Measurements from ENCODE around the gene KRTAP5-8.
"Not testable (repeated sequence)": the region's sequence is repeated elsewhere in the genome, so short reads cannot be mapped to it uniquely, and the experiment has no call there.

KRTAP5-8 gene

DNA sequence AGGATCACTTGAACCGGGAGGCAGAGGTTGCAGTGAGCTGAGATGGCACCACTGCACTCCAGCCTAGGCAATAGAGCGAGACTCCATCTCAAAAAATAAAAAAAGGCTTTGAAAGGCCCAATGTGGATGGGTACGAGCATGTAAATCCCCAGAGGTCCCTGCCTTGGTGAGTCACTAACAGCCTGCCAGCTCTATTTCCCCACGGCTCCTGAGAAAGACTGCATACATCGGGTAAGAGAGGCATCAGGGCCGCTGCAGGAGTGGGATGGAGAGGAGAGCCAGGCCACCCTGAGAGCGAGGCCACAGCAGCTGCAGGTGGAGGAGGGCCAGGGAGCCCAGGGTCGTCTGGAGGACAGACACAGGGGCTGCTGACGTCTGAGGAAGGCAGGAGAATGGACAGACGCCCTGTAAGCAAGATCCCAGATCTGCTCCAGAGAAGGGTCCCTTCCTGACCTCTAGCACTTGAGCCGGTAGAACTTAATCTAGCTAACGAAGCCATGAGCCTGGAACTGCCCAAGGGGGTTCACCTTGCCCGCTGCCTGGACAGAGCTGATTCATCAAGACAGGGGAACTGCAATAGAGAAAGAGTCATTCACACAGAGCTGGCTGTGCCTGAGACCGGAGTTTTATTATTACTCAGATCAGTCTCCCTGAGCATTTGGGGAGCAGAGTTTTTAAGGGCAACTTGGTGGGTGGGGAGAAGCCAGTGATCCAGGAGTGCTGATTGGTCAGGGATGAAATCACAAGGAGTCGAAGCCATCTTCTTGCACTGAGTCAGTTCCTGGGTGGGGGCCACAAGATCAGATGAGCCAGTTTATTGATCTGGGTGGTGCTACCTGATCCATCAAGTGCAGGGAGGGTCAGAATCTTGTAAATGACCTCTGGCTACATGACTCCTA lies 5.3 kb downstream of the KRTAP5-8 start:
- in situ Hi-C loops (cut with HindIII; ENCODE audit: low sequenced_read_pairs): no loop called here

DNA sequence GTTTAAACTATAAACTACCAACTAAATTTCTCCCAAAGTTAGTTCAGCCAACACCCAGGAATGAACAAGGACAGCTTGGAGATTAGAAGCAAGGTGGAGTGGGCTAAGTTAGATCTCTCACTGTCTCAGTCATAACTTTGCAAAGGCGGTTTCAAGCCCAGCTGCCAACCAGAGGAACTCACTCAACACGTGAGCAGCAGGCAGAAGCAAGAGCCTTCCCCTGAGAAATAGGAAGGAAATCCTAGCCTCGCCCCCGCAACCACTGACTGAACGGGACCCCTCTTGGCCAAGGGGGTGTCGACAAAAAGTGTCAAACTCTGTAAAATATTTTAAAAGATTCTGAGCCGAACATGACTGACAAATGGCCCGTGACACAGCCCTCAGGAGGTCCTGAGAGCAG lies 6.0 kb downstream of the KRTAP5-8 start:
- in situ Hi-C loops (cut with HindIII; ENCODE audit: low sequenced_read_pairs): no loop called here

DNA sequence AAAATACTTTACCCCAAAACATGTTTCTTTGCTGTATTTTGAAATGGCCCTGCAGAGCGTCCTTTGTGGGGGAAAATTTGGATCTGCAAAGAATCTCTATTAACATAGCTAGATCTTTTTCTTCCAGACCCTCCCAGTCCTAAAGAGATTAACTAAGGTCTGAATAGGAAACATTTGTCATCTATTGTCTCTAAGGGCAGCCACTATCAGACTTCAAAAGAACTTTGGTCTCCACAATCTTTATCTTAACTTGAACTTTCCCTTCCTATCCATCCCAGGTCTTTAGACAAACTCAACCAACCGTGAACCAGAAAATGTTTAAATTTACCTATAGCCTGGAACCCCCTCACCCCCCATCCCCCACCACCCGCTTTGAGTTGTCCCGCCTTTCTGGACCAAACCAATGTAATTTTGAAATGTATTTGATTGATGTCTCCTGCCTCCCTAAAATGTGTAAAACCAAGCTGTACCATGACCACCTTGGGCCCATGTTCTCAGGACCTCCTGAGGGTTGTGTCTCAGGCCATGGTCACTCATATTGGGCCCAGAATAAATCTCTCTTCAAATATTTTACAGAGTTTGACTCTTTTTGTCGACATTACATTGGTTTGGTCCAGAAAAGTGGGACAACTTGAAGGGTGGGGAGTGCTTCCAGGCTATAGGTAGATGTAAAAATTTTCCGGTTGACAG lies 6.8 kb downstream of the KRTAP5-8 start:
- in situ Hi-C loops (cut with HindIII; ENCODE audit: low sequenced_read_pairs): no loop called here

DNA sequence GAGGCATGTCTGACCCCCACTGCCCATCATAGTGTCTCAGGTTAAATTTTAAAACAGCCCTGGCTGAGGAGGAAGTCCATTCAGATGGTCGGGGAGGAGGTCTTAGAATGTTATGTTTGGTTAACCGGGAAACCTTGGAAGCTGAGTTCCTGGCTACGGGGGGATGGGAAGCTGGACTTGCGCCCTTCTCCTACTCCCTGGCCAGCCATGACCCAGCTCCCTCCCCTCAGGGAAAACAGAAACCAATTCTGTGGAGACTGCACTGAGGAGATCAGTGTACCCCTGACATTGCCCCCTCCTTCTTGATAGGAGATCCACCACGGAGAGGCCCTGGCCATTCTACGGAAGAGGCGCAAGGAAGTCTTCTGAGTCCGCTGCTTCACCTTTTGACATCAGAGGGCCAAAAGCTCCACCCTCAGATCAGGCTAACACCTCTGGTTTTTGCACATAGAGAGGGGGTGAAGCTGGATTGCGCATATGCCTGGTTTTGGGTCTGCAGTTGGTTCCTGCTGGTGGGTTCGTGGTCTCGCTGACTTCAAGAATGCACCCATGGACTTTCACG lies 7.7 kb downstream of the KRTAP5-8 start:
- in situ Hi-C loops (cut with HindIII; ENCODE audit: low sequenced_read_pairs): no loop called here

DNA sequence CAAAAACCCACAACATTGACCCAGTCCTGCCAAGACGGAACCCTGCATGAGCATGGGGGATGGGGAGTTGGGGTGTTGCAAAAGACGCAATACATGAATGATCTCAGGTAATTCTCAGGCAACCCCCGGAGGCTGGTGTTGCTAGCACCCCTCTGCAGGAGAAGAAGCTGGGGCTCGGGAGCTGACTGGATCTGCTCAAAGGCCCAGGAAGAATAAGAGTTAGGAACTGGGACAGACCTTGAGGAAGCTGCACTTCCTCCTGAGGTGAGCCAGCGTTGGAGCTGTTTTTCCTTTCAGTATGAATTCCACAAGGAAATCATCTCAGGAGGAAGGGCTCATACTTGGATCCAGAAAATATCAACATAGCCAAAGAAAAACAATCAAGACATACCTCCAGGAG lies 10.3 kb downstream of the KRTAP5-8 start, which contains the start of gene KRTAP5-9:
Gene KRTAP5-9, plus strand, starts transcription at position 301 of the 400 bp plus-strand sequence. CDS start 238 bp downstream, outside the sequence.
- in situ Hi-C loops (cut with HindIII; ENCODE audit: low sequenced_read_pairs): no loop called here

DNA sequence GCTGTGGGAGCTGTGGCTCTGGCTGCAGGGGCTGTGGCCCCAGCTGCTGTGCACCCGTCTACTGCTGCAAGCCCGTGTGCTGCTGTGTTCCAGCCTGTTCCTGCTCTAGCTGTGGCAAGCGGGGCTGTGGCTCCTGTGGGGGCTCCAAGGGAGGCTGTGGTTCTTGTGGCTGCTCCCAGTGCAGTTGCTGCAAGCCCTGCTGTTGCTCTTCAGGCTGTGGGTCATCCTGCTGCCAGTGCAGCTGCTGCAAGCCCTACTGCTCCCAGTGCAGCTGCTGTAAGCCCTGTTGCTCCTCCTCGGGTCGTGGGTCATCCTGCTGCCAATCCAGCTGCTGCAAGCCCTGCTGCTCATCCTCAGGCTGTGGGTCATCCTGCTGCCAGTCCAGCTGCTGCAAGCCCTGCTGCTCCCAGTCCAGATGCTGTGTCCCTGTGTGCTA lies 10.9 kb downstream of the KRTAP5-8 start:
- in situ Hi-C loops (cut with HindIII; ENCODE audit: low sequenced_read_pairs): no loop called here

DNA sequence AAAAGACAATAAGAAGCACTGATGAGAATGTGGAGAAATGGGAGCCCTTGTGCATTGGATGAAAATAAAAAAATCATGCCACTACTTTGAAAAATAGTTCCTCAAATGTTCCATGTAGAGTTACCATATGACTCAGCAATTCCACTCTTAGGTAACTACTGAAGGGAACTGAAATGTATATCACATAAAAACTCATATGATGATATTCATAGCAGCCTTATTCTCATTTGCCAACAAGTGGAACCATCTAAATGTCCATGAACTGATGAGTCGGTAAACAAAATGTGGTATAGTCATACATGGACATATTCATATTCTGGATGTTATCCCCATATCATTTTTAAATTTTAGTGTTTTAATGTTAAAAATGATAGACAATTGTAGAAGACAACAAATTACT lies 13.9 kb downstream of the KRTAP5-8 start:
- in situ Hi-C loops (cut with HindIII; ENCODE audit: low sequenced_read_pairs): no loop called here

DNA sequence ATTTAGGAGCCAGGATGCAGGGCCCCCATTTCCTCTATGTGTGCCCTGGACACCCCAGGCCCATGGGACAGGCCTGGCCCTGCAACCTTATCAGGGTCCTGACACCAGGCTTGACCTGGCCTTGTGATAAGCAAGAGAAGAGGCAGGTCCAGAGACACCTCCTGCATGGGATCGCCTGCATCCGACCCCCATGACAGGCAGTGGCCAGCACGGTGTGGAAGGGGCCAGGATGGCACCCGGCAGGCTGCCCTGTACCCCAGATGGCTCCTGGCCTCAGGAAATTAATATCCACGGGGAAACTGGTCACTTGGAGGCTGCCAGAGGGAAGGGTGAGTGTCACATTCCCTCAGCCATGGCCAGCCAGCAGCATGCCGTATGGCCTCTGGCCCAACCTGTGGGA lies 17.2 kb downstream of the KRTAP5-8 start:
- in situ Hi-C loops (cut with HindIII; ENCODE audit: low sequenced_read_pairs): no loop called here

DNA sequence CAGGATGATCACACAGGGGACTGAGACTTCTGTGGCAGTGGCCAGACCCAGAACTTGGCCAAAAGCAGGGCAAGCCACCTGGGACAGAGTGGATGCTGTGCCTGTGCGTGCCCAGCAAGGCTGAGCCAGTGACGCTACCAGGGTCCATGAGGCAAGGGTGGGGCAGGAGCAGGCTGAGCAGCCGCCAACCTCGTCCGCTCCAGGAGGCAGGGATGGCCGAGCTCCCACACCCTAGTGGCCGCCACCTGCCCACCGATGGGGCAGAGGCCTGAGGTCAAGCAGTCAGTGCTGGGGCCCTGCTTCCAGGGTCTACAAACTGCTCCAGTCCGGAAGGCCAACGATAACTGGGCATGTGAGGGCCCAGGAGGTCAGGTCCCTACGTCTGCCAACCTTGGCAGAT lies 17.7 kb downstream of the KRTAP5-8 start:
- in situ Hi-C loops (cut with HindIII; ENCODE audit: low sequenced_read_pairs): no loop called here

DNA sequence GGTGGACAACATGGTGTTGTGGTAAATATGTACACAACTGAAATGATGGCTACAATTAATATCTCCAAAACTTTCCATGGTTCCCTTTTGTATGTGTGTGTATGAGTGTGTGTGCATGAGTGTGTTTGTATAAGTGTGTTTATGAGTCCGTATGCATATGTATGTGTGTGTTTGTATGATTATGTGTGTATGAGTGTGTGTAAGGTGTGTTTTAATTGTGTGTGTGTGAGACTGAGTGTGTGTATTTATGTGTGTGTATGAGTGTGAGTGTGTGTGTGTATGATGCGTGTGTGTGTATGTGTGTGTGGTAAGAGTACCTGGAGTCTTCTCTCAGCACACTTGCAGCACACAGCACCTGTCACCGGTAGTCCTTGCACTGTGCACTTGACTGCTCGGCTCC lies 18.2 kb downstream of the KRTAP5-8 start:
- in situ Hi-C loops (cut with HindIII; ENCODE audit: low sequenced_read_pairs): no loop called here

DNA sequence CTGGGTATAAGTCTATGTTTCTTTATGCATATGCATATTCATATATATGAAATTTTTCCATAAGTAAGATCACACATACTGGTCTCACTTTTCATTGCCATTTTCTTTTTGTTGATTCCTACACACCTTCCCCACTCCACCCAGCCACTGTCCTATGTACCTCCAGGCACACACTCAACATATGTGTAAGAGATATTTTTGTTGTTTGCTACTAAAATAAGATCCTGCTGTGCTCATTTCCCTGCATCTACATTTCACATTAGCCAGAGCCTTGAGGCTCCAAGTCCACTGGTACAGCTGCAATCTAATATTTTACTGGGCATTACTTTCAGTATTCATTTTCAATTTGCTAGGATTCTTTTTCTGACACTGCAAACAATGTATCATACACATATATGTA lies 19.4 kb downstream of the KRTAP5-8 start:
- in situ Hi-C loops (cut with HindIII; ENCODE audit: low sequenced_read_pairs): no loop called here

DNA sequence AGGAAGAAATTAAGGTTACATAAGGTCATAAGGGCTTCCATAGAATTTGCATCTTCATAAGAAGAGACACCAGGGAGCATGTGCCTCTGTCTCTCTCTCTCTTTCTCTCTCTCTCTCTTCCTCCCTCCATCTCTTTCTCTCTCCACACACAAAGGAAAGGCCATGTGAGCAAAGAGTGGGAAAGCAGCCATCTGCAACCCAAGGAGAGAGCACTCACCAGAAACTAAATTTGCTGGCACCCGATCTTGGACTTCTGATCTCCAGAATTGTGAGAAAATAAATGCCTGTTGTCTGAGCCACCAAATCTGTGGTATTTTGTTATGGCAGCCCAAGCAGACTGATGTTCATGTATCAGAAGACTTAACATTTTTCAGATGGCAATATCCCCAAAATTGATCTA lies 21.2 kb downstream of the KRTAP5-8 start:
- in situ Hi-C loops (cut with HindIII; ENCODE audit: low sequenced_read_pairs): no loop called here

DNA sequence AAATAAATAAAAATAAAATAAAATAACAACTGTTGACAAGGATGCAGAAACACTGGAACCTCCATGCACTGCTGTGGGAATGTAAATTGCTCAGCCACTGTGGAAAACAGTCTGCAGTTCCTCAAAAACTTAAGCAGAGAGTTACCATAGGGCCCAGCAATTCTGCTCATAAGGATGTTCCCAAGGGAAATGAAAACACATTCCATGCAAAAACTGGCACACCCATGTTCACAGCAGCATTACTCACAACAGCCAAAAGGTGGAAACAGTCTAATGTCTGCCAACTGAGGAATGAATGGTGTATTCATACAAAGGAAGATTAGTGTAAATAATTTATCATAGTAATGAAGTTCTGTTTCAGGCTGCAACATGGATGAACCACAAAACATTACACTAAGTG lies 24.3 kb downstream of the KRTAP5-8 start:
- in situ Hi-C loops (cut with HindIII; ENCODE audit: low sequenced_read_pairs): no loop called here

DNA sequence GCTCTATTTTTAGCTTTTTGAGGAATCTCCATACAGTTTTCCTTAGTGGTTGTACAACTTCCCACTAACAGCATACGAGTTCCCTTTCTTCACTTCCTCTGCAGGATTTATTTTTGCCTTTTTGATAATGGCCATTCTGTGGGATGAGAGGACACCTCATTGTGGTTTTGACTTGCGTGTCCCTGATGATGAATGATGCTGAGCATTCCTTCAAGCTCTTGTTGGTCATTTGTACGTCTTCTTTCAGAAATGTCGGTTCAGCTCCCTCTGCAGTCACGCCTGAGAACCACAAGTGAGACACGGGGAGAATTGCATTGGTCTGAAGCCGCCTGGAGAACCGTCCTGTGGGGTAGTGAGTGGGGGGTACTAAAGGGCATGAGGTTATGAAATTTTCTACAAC lies 25.6 kb downstream of the KRTAP5-8 start:
- in situ Hi-C loops (cut with HindIII; ENCODE audit: low sequenced_read_pairs): no loop called here

DNA sequence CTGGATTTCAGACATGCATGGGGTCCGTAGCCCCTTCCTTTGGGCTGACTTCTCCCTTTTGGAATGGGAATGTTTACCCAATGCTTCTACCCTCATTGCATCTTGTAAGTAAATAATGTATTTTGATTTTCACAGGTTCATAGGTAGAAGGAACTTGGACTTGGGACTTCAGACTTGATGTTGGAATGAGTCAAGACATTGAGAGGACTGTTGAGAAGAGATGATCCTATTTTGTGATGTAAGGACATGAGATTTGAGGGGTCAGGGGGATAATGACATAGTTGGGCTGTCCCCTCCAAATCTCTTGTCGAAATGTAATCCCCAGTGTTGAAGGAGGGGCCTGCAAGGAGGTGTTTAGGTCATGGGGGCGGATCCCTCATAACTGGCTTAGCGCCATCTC lies 26.6 kb downstream of the KRTAP5-8 start:
- in situ Hi-C loops (cut with HindIII; ENCODE audit: low sequenced_read_pairs): no loop called here

DNA sequence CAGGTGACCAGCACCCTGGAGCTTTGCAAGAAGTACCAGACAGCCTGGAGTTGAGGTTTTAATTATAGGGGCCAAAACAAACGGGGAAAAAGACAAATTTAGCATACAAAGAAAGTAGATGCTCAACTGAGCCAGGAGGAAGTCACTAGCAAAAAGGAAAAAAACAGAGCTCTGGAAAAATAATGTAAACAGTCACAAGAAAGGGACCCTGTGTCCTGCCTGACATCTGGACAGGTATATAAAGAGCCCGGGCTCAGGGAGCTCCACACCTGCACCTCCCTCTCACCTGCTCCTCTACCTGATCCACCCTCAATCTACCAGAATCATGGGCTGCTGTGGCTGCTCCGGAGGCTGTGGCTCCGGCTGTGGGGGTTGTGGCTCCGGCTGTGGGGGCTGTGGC lies 27.4 kb downstream of the KRTAP5-8 start, which contains the start of gene KRTAP5-10:
Gene KRTAP5-10, plus strand, starts transcription at position 301 of the 400 bp plus-strand sequence. Its CDS starts 25 bp downstream, at position 326.
- in situ Hi-C loops (cut with HindIII; ENCODE audit: low sequenced_read_pairs): no loop called here

DNA sequence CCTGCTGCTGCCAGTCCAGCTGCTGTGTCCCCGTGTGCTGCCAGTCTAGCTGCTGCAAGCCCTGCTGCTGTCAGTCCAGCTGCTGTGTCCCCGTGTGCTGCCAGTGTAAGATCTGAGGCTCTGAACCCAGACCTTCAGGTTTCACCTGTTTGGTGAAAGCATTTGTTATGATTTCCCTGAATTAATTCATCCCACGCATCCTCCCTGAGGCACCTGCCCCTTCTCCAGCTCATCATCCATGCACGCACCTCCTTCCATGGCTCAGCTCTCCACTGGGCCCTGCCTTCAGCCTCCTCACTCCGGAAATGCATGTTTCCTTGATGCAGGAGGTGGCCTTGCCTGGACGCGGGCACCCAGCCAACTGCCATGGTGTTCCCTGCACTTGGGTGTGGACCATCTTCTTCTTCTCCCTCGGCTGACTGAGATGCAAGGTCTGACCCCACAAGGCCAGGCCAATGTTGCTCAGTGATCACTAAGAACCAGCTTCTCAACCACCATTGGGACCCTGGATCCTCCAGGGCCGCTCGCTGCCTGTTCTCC lies 28.3 kb downstream of the KRTAP5-8 start:
- in situ Hi-C loops (cut with HindIII; ENCODE audit: low sequenced_read_pairs): no loop called here

DNA sequence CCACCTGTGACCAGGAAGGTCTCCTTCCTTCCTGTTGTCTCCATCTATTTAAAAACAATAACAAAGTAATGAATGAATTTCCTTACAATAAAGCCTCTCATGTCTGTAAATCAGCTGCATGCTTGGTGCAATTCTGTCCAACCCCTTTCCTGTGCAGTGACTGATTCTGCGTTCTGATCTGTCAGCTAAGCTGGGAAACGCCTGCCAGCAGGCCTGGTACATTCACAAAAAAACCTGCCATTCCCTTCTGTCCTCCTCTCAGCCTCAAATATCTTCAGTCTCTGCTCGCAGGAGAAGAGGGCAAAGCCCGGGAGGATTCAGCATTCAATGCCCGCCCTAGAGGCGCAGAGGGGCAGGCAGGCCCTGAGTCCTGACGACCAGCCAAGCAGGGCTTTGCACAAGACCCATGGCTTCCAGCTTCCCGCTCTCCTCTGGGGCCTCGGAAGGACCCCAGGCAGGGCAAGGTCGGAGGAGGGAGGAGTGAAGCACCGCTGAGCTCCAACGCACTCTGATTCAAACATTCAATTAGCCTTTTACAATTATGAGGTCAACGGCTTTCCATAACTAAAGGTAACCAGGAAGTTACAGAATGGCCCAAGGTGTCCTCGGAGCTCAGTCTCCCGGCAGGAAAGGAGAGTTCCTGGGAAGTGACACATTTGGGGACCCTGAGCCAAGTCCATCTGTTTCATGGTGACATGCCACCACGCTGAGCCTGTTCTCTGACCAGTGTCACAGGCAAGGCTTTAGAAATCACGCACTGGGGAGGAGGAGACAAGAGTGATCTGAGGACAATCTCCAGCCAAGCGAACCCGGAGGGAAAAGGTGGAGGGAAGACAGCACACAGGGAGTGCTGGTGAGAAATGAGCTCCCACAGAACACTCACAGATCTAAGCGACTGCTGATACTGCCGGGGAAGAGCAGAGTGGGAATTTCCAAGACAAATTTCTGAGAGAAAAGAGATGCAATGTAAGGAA lies 29.1 kb downstream of the KRTAP5-8 start:
- in situ Hi-C loops (cut with HindIII; ENCODE audit: low sequenced_read_pairs): not testable (repeated sequence)

DNA sequence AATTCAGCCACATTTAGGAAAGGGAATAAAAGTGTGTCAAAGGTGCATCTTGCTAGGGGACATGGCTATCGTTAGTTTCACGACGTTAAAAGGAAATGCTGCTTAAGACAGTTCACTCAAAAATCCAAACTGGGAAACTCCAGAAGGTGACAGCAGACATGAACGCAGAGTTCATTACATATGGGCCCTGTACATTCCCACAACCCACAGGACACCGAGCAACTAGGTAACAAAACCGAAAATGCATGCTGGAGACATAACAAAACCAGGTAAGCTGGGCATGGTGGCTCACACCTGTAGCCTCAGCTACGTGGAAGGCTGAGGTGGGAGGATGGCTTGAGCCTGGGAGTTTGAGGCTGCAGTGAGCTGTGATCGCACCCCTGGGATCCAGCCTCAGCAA lies 29.8 kb downstream of the KRTAP5-8 start:
- in situ Hi-C loops (cut with HindIII; ENCODE audit: low sequenced_read_pairs): not testable (repeated sequence)

DNA sequence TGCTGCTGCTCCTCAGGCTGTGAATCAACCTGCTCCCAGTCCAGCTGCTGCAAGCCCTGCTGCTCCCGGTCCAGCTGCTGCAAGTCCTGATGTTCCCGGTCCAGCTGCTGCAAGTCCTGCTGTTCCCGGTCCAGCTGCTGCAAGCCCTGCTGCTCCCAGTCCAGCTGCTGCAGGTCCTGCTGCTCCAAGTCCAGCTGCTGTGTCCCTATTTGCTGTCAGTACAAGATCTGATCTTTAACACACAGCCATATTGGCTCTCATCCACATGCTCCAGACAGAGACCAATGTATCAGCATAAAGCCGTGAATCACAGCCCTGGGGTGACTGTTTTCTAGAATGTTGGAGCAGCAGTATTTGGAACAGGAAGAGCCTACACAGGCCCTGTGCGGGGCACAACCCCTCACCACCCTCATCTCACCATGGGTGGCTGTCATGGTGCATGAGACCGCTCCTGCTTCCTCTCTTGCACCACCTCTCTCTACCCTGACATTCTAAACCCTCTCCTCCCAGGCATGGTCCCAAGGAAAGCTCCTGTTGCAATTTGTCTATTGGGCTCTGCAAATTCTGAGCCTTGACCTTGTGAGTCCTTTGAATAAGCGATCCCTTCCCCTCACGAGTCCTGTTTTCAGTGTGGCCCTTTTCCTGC lies 31.0 kb downstream of the KRTAP5-8 start:
- in situ Hi-C loops (cut with HindIII; ENCODE audit: low sequenced_read_pairs): no loop called here
